ENCODE results near the gene DTNA.

Gene DTNA

GRCh38 chr18:34740101-34740500, 30.0 kb downstream of the DTNA start:
- Histone ChIP-seq H3K4me3 (ENCODE audit: low read depth, low read length) (no peak overlapping the region), H3K36me3 (replicated peaks) (no peaks in the 10 kb centered on the region), H3K27ac (no peak overlapping the region), H3K27me3 (replicated peaks) (no peaks in the 10 kb centered on the region)
- no peak for DNase-seq
- in situ Hi-C loops (cut with HindIII; ENCODE audit: low pct_ligation_motif_present, low sequenced_read_pairs): no loop called here
- no peak for TF ChIP-seq CTCF (IDR thresholded peaks at IDR 0.05; ENCODE audit: low read depth, low read length, missing control alignments)

GRCh38 chr18:34740724-34741123, 30.6 kb downstream of the DTNA start:
- Histone ChIP-seq H3K27me3 (replicated peaks) (no peaks in the 10 kb centered on the region), H3K4me3 (ENCODE audit: low read depth, low read length) (no peak overlapping the region)
- TF ChIP-seq CTCF (IDR thresholded peaks at IDR 0.05; ENCODE audit: low read depth, low read length, missing control alignments): no peak

GRCh38 chr18:34741401-34741800, 31.3 kb downstream of the DTNA start:
- Histone ChIP-seq H3K36me3 (replicated peaks) (no peaks in the 10 kb centered on the region), H3K27ac (no peak overlapping the region), H3K4me3 (ENCODE audit: low read depth, low read length) (no peak overlapping the region), H3K27me3 (replicated peaks) (no peaks in the 10 kb centered on the region)
- no peak for TF ChIP-seq CTCF (IDR thresholded peaks at IDR 0.05; ENCODE audit: low read depth, low read length, missing control alignments)
- DNase-seq: no peak
- in situ Hi-C loops (cut with HindIII; ENCODE audit: low pct_ligation_motif_present, low sequenced_read_pairs): no loop called here

More at GRCh38 chr18:34740724-34741123, 30.6 kb downstream of the DTNA start:
- no peak for DNase-seq
- Histone ChIP-seq H3K27ac (no peak overlapping the region), H3K36me3 (replicated peaks) (no peaks in the 10 kb centered on the region)
- in situ Hi-C loops (cut with HindIII; ENCODE audit: low pct_ligation_motif_present, low sequenced_read_pairs): no loop called here

GRCh38 chr18:34742891-34743341, 32.8 kb downstream of the DTNA start:
- no peaks in the 10 kb centered on the region for H3K27me3 ChIP-seq (replicated peaks)
- H3K36me3 ChIP-seq (replicated peaks): no peaks in the 10 kb centered on the region
- in situ Hi-C loops (cut with HindIII; ENCODE audit: low pct_ligation_motif_present, low sequenced_read_pairs): no loop called here
- no peak for TF ChIP-seq CTCF (IDR thresholded peaks at IDR 0.05; ENCODE audit: low read depth, low read length, missing control alignments)
- no peak for DNase-seq
- H3K4me3 ChIP-seq (ENCODE audit: low read depth, low read length): no peak overlapping the region
- H3K27ac ChIP-seq: no peak overlapping the region

GRCh38 chr18:34744569-34744968, 34.5 kb downstream of the DTNA start:
- no peak for DNase-seq
- TF ChIP-seq CTCF (IDR thresholded peaks at IDR 0.05; ENCODE audit: low read depth, low read length, missing control alignments): no peak
- no peaks in the 10 kb centered on the region for H3K36me3 ChIP-seq (replicated peaks)
- H3K4me3 ChIP-seq (ENCODE audit: low read depth, low read length): no peak overlapping the region
- in situ Hi-C loops (cut with HindIII; ENCODE audit: low pct_ligation_motif_present, low sequenced_read_pairs): no loop called here
- no peaks in the 10 kb centered on the region for H3K27me3 ChIP-seq (replicated peaks)
- no peak overlapping the region for H3K27ac ChIP-seq

- no peak for TF ChIP-seq CTCF (IDR thresholded peaks at IDR 0.05; ENCODE audit: low read depth, low read length, missing control alignments)
- no peak for DNase-seq
- Histone ChIP-seq H3K27ac (no peak overlapping the region), H3K27me3 (replicated peaks) (no peaks in the 10 kb centered on the region), H3K4me3 (ENCODE audit: low read depth, low read length) (no peak overlapping the region), H3K36me3 (replicated peaks) (no peaks in the 10 kb centered on the region)
- in situ Hi-C loops (cut with HindIII; ENCODE audit: low pct_ligation_motif_present, low sequenced_read_pairs): no loop called here
Measured at GRCh38 chr18:34746614-34747013, 36.5 kb downstream of the DTNA start.
